Measurements from ENCODE around the gene SP110.

- TF ChIP-seq, protein P1, sequence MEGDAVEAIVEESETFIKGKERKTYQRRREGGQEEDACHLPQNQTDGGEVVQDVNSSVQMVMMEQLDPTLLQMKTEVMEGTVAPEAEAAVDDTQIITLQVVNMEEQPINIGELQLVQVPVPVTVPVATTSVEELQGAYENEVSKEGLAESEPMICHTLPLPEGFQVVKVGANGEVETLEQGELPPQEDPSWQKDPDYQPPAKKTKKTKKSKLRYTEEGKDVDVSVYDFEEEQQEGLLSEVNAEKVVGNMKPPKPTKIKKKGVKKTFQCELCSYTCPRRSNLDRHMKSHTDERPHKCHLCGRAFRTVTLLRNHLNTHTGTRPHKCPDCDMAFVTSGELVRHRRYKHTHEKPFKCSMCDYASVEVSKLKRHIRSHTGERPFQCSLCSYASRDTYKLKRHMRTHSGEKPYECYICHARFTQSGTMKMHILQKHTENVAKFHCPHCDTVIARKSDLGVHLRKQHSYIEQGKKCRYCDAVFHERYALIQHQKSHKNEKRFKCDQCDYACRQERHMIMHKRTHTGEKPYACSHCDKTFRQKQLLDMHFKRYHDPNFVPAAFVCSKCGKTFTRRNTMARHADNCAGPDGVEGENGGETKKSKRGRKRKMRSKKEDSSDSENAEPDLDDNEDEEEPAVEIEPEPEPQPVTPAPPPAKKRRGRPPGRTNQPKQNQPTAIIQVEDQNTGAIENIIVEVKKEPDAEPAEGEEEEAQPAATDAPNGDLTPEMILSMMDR (IDR thresholded peaks at IDR 0.05; ENCODE audit: borderline replicate concordance, extremely low read depth, low read length, poor library complexity, severe bottlenecking), result no peak
- no peak for TF ChIP-seq EZH2 (IDR thresholded peaks at IDR 0.05; ENCODE audit: borderline replicate concordance, low read depth, low read length, severe bottlenecking)
Observed at GRCh38 chr2:230156782-230157699, 62.7 kb downstream of the SP110 start.
